Ascending aorta (tissue), 2 donors: ENCODE results near the gene COX17. TPM values are rescaled to one million over a fixed set of nuclear protein-coding genes. Genes with fewer than 3 reads are reported as not detected.

Source experiments
- DNase-seq, 2 donors: peaks; one replicate each; pipeline ENCODE4 v3.0.0-alpha.2; 2019; ENCODE audit warnings: low spot score in 2 of 2
- H3K27ac ChIP-seq, 2 donors: fragments of 200-600 bp; sonication (generic); one replicate each; pipeline ENCODE4 v1.5.1; 2016 to 2017; ENCODE audit warnings: mild to moderate bottlenecking in 1 of 2
- H3K27me3 ChIP-seq: fragments of 200-600 bp; sonication (generic); one replicate; pipeline ENCODE4 v1.5.1; 2017
- H3K36me3 ChIP-seq, 2 donors: fragments of 200-600 bp; sonication (generic); one replicate each; pipeline ENCODE4 v1.5.1; 2016
- H3K4me1 ChIP-seq, 2 donors: fragments of 200-600 bp; sonication (generic); one replicate each; pipeline ENCODE4 v1.5.1; 2016 to 2017; ENCODE audit warnings: mild to moderate bottlenecking in 1 of 2
- H3K4me3 ChIP-seq, 2 donors: fragments of 200-600 bp; sonication (generic); one replicate each; pipeline ENCODE4 v1.5.1; 2016 to 2017; ENCODE audit warnings: mild to moderate bottlenecking in 1 of 2
- H3K9me3 ChIP-seq, 2 donors: fragments of 200-600 bp; sonication (generic); one replicate each; pipeline ENCODE4 v1.5.1; 2016
- CTCF ChIP-seq, 3 experiments: fragments of 200-600 bp in 2 of 3; fragments of 450-650 bp in 1 of 3; sonication (generic) in 2 of 3; IDR thresholded peaks; one replicate each; pipeline ENCODE4 v1.5.1; 2016 to 2019; ENCODE audit warnings: antibody characterized with exemption in 3 of 3, mild to moderate bottlenecking in 1 of 3, moderate library complexity in 1 of 3
- intact Hi-C: fragments of 100-400 bp; cut with DNase I; formaldehyde crosslinking; loops from one replicate; pipeline ENCODE4 v1.15.1; 2023
- total RNA-seq: library from RNA; depleted of rRNA; stranded (reverse); fragments of >200 nt; gene quantifications from one replicate; pipeline ENCODE4 v1.1.0, GENCODE V29; 2016

The COX17 gene
- total RNA-seq, 1 donor from 2014 or later = 12.5 TPM

GRCh38 chr3:119658994-119659393 is 18.2 kb downstream of the COX17 start:
- no peak for DNase-seq
- Histone ChIP-seq H3K4me1 (peaks cover 3 to 21% of the 10 kb centered on the region in 2 donors), H3K4me3 (peak overlapping the region in 1 of 2 donors; percentile 34), H3K9me3 (no peaks in the 10 kb centered on the region), H3K27ac (no peak overlapping the region), H3K36me3 (no peaks in the 10 kb centered on the region), H3K27me3 (no peaks in the 10 kb centered on the region)
- no peak for TF ChIP-seq CTCF (IDR thresholded peaks at IDR 0.05)
- intact Hi-C loops = no loop called here

GRCh38 chr3:119657887-119658702 is 19.1 kb downstream of the COX17 start:
- peaks cover 3 to 21% of the 10 kb centered on the region in 2 donors for H3K4me1 ChIP-seq
- no peaks in the 10 kb centered on the region for H3K36me3 ChIP-seq
- no peaks in the 10 kb centered on the region for H3K9me3 ChIP-seq
- no peak for TF ChIP-seq CTCF (IDR thresholded peaks at IDR 0.05)
- no peaks in the 10 kb centered on the region for H3K27me3 ChIP-seq
- no peak overlapping the region for H3K27ac ChIP-seq
- intact Hi-C loops = no loop called here
- H3K4me3 ChIP-seq = peak overlapping the region in 1 of 2 donors; percentile 10
- no peak for DNase-seq

GRCh38 chr3:119653876-119654275 is 23.3 kb downstream of the COX17 start:
- H3K27me3 ChIP-seq = no peaks in the 10 kb centered on the region
- peaks cover 0 to 4% of the 10 kb centered on the region in 2 donors for H3K4me1 ChIP-seq
- H3K27ac ChIP-seq = no peak overlapping the region
- H3K9me3 ChIP-seq = no peaks in the 10 kb centered on the region
- no peak for DNase-seq
- no peak overlapping the region for H3K4me3 ChIP-seq
- no peak for TF ChIP-seq CTCF (IDR thresholded peaks at IDR 0.05)
- intact Hi-C loops = no loop called here
- H3K36me3 ChIP-seq = no peaks in the 10 kb centered on the region

DNA sequence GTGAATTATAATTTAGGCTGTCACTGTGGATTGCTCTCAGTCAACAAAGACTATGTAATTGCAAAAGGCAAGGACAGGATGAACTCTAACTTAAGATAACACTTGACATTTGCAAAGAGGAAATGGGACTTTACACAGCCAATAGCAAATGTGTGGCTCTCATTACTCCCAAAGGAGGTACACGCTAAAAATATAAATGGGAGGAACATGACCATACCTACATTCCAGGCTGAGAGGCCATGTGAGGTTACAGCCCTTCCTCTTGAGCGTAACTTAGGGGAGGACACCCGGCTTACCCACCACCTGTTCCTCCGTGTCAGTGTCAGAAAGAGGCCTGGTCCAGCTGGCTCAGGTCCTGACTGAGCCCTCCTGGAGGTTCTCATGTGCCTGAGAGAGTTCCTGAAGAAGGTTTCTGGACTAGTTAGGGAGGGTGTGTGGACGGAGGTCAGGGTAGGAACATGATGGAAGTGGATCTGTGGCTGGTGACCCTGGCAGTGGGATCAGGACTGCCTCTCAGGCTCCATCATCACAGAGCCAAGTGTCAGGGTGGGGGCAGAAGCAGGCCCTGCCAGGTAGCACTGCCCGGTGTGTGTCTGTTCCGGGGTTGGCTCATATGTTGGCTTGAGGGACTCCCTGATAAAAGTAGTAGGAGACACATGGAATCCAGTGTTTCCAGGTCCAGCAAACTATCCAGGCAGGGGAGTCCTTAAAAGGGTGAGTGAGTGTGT is 24.7 kb downstream of the COX17 start:
- intact Hi-C loops = no loop called here
- no peak for TF ChIP-seq CTCF (IDR thresholded peaks at IDR 0.05)
- Histone ChIP-seq H3K4me3 (no peak overlapping the region), H3K27ac (no peak overlapping the region), H3K36me3 (no peaks in the 10 kb centered on the region), H3K9me3 (no peaks in the 10 kb centered on the region), H3K4me1 (peaks cover 5 to 9% of the 10 kb centered on the region in 2 donors), H3K27me3 (no peaks in the 10 kb centered on the region)
- no peak for DNase-seq

DNA sequence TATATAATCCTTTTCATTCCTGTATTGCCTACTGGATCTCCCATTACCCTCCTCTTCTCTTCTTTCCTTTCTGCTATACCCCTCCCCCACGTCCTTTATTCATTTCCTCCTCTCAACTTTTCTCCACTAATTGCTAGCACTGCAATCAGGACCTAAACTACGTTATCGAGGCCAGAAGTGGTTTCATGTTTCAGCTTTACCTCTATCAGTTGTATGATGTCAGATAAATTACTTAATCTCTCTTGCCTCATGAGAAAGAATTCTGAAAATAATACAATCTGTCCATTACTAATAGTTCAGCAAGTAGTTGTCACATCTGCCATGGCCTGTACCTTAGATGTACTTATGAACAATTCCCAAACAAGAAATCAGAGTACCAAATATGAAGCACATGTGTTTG is 27.4 kb downstream of the COX17 start:
- intact Hi-C loops = no loop called here
- Histone ChIP-seq H3K4me1 (peaks cover 9 to 15% of the 10 kb centered on the region in 2 donors), H3K27me3 (no peaks in the 10 kb centered on the region), H3K4me3 (no peak overlapping the region), H3K9me3 (no peaks in the 10 kb centered on the region), H3K36me3 (peaks cover 0 to 3% of the 10 kb centered on the region in 2 donors), H3K27ac (no peak overlapping the region)
- no peak for TF ChIP-seq CTCF (IDR thresholded peaks at IDR 0.05)
- DNase-seq = no peak
